K562 (cell line): ENCODE data around the gene RNF224. TPM values are rescaled to one million over a fixed set of nuclear protein-coding genes. Genes with fewer than 3 reads are reported as not detected.

Experiments
- BHLHE40 ChIP-seq: IDR thresholded peaks from 2 replicates; pipeline ENCODE4 v1.6.1; 2011; ENCODE audit warnings: low read length, improper control_type of control experiment
- CXXC5 ChIP-seq: fragments of 250-450 bp; sonication (Bioruptor Pico); IDR thresholded peaks from 2 replicates; pipeline ENCODE4 v1.8.0; 2022; ENCODE audit warnings: inconsistent platforms, mild to moderate bottlenecking, moderate library complexity
- EHMT2 ChIP-seq: fragments of 450-650 bp; IDR thresholded peaks from 2 replicates; pipeline ENCODE4 v1.6.1; 2018; ENCODE audit warnings: antibody characterized with exemption
- FOXK1 ChIP-seq: sonication (generic); formaldehyde crosslinking; IDR thresholded peaks from 2 replicates; pipeline ENCODE4 v1.8.0; 2022; ENCODE audit warnings: missing genetic modification reagents, mild to moderate bottlenecking, borderline replicate concordance
- FOXP1 ChIP-seq: sonication (generic); formaldehyde crosslinking; IDR thresholded peaks from 2 replicates; pipeline ENCODE4 v1.8.0; 2022; ENCODE audit warnings: mild to moderate bottlenecking, missing genetic modification reagents
- HNRNPLL ChIP-seq: fragments of 200-400 bp; formaldehyde crosslinking; IDR thresholded peaks from 2 replicates; pipeline ENCODE4 v1.6.1; 2017; ENCODE audit warnings: low read length, low read depth, mild to moderate bottlenecking; ENCODE audit not compliant: poor library complexity, severe bottlenecking
- HSF4 ChIP-seq: fragments of 250-450 bp; sonication (Bioruptor Pico); IDR thresholded peaks from 2 replicates; pipeline ENCODE4 v2.1.2; 2022; ENCODE audit warnings: mild to moderate bottlenecking, moderate library complexity, borderline replicate concordance
- ILK ChIP-seq: fragments of 450-650 bp; IDR thresholded peaks from 2 replicates; pipeline ENCODE4 v1.6.1; 2016; ENCODE audit warnings: missing genetic modification characterization, low read depth, mild to moderate bottlenecking, missing compliant biosample characterization, moderate library complexity, borderline replicate concordance
- KAT7 ChIP-seq: sonication (generic); formaldehyde crosslinking; IDR thresholded peaks from 2 replicates; pipeline ENCODE4 v1.8.0; 2022; ENCODE audit warnings: missing genetic modification reagents, mild to moderate bottlenecking, borderline replicate concordance
- KLF16 ChIP-seq: IDR thresholded peaks from 2 replicates; pipeline ENCODE4 v1.6.1; 2016; ENCODE audit warnings: antibody characterized with exemption
- NFE2 ChIP-seq: IDR thresholded peaks from 2 replicates; pipeline ENCODE4 v1.6.1; 2014; ENCODE audit warnings: antibody characterized with exemption, low read depth
- RAD51 ChIP-seq: fragments of 450-650 bp; IDR thresholded peaks from 2 replicates; pipeline ENCODE4 v1.7.1; 2016; ENCODE audit warnings: low read depth, mild to moderate bottlenecking, borderline replicate concordance
- SAFB2 ChIP-seq: fragments of 200-400 bp; formaldehyde crosslinking; IDR thresholded peaks from 2 replicates; pipeline ENCODE4 v1.6.1; 2018; ENCODE audit warnings: borderline replicate concordance, low read length, low read depth, moderate library complexity; ENCODE audit not compliant: severe bottlenecking
- SMAD2 ChIP-seq: fragments of 150-350 bp; IDR thresholded peaks from 2 replicates; pipeline ENCODE4 v1.6.1; 2014; ENCODE audit warnings: low read depth, mild to moderate bottlenecking, low read length
- SMAD3 ChIP-seq: fragments of 450-650 bp; formaldehyde crosslinking; conservative IDR thresholded peaks from 2 replicates; pipeline ENCODE4 v1.4.0; 2020; ENCODE audit warnings: mild to moderate bottlenecking
- TARDBP ChIP-seq: fragments of 450-650 bp; IDR thresholded peaks from 2 replicates; pipeline ENCODE4 v1.6.1; 2016
- TEAD2 ChIP-seq: fragments of 450-650 bp; IDR thresholded peaks from 2 replicates; pipeline ENCODE4 v1.6.1; 2016; ENCODE audit warnings: missing genetic modification characterization, control low read depth, missing compliant biosample characterization
- ZNF224 ChIP-seq: sonication (generic); formaldehyde crosslinking; IDR thresholded peaks from 2 replicates; pipeline ENCODE4 v1.8.0; 2022; ENCODE audit warnings: mild to moderate bottlenecking, missing genetic modification reagents
- ZNF253 ChIP-seq: fragments of 250-450 bp; sonication (Bioruptor Pico); conservative IDR thresholded peaks from 2 replicates; pipeline ENCODE4 v1.6.1; 2021; ENCODE audit warnings: mild to moderate bottlenecking
- ZNF311 ChIP-seq: fragments of 250-450 bp; sonication (Bioruptor Pico); IDR thresholded peaks from 2 replicates; pipeline ENCODE4 v1.4.0; 2020; ENCODE audit warnings: mild to moderate bottlenecking, moderate library complexity
- ZNF780A ChIP-seq: fragments of 250-450 bp; sonication (Bioruptor Pico); IDR thresholded peaks from 2 replicates; pipeline ENCODE4 v1.5.0; 2021; ENCODE audit warnings: mild to moderate bottlenecking
- polyA plus RNA-seq, 8 experiments: library from polyadenylated mRNA; depleted of rRNA in 4 of 8; stranded (reverse) in 5 of 8; unstranded in 3 of 8; fragments of >200 nt; fragmentation: Nextera tagmentation in 2 of 8; fragmentation: Illumina TruSeq in 1 of 8; extraction: Ambion mirVana in 2 of 8; extraction: Trizol in 1 of 8; gene quantifications; 2 replicates each; pipeline versions ENCODE4 v1.2.1 to v1.2.3, GENCODE V29; 2011 to 2014; ENCODE audit warnings: inconsistent platforms in 1 of 8, missing spikeins in 1 of 8
- total RNA-seq, 7 experiments: library from RNA; depleted of rRNA in 6 of 7; stranded (reverse); fragments of >200 nt in 6 of 7; fragmentation: Illumina TruSeq in 2 of 7; extraction: Trizol in 2 of 7; gene quantifications; 2 replicates each; pipeline versions ENCODE4 v1.2.1 to v1.2.3, GENCODE V29; 2011 to 2021; ENCODE audit warnings: low replicate concordance in 1 of 7
- TF ChIP-seq, protein P1 (sequence below): fragments of 250-450 bp; sonication (Bioruptor Pico); IDR thresholded peaks from 2 replicates; pipeline ENCODE4 v1.5.0; 2020; ENCODE audit warnings: mild to moderate bottlenecking
- TF ChIP-seq, protein P2 (sequence below): fragments of 450-650 bp; IDR thresholded peaks from 2 replicates; pipeline ENCODE4 v1.6.1; 2016; ENCODE audit warnings: borderline replicate concordance
- TF ChIP-seq, protein P3 (sequence below): fragments of 250-450 bp; sonication (Bioruptor Pico); IDR thresholded peaks from 2 replicates; pipeline ENCODE4 v1.9.0; 2021; ENCODE audit warnings: mild to moderate bottlenecking
- TF ChIP-seq, protein P4 (sequence below): fragments of 250-450 bp; sonication (Bioruptor Pico); IDR thresholded peaks from 2 replicates; pipeline ENCODE4 v1.8.0; 2021; ENCODE audit warnings: borderline replicate concordance, mild to moderate bottlenecking, moderate library complexity; ENCODE audit not compliant: poor library complexity, severe bottlenecking
- TF ChIP-seq, protein P5 (sequence below): fragments of 450-650 bp; IDR thresholded peaks from 2 replicates; pipeline ENCODE4 v1.6.1; 2017; ENCODE audit warnings: mild to moderate bottlenecking, moderate library complexity

Gene RNF224
- total and polyA plus RNA-seq, 9 of the 15 experiments (the other 6 are each of a cell fraction or from before 2014, with no cell fraction given): not detected

DNA sequence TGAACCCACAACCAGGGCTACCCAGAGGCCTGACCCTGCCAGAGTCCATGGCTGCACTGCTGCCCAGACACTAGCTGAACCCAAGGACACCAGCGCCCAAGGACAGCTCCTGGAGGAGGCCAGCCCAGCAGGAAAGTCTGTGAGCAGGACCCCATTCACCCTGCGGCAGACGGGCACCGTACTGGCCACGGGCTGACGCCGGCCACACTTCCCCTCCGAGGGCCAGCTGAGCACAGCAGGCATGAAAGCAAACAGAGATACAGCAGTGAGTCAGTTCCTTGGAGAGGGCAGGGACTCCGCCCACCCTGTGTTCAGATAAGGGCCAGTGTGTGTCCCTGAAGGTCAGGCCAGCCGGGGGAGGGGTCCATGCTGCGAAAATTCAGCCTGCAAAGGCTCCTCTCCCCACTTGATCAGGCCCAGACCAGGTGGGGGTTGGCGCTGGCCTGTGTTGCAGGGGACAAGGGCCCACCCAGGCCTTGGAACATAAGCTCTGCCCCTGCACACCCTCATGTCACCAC, 8.5 kb upstream of the RNF224 start (continued):
- TF ChIP-seq ZNF224 (CRISPR knock-in tag) (no peak), FOXP1 (CRISPR knock-in tag) (no peak), NFE2 (peak; percentile 77), RAD51 (no peak), KAT7 (no peak), FOXK1 (no peak), HSF4 (CRISPR knock-in tag) (no peak), TEAD2 (no peak), SMAD3 (CRISPR knock-in tag) (no peak), ZNF253 (CRISPR knock-in tag) (no peak), ZNF311 (CRISPR knock-in tag) (peak; percentile 71; the same call in 1 of the 2 replicates), HNRNPLL (no peak), BHLHE40 (peak; percentile 70), ZNF780A (CRISPR knock-in tag) (no peak), ILK (no peak), EHMT2 (no peak), CXXC5 (CRISPR knock-in tag) (peak; percentile 70), SMAD2 (no peak), KLF16 (peak; percentile 12; the same call in 1 of the 2 replicates), SAFB2 (no peak), TARDBP (no peak)
- TF ChIP-seq, protein P1, sequence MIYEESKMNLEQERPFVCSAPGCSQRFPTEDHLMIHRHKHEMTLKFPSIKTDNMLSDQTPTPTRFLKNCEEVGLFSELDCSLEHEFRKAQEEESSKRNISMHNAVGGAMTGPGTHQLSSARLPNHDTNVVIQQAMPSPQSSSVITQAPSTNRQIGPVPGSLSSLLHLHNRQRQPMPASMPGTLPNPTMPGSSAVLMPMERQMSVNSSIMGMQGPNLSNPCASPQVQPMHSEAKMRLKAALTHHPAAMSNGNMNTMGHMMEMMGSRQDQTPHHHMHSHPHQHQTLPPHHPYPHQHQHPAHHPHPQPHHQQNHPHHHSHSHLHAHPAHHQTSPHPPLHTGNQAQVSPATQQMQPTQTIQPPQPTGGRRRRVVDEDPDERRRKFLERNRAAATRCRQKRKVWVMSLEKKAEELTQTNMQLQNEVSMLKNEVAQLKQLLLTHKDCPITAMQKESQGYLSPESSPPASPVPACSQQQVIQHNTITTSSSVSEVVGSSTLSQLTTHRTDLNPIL: no peak
- TF ChIP-seq, protein P2, sequence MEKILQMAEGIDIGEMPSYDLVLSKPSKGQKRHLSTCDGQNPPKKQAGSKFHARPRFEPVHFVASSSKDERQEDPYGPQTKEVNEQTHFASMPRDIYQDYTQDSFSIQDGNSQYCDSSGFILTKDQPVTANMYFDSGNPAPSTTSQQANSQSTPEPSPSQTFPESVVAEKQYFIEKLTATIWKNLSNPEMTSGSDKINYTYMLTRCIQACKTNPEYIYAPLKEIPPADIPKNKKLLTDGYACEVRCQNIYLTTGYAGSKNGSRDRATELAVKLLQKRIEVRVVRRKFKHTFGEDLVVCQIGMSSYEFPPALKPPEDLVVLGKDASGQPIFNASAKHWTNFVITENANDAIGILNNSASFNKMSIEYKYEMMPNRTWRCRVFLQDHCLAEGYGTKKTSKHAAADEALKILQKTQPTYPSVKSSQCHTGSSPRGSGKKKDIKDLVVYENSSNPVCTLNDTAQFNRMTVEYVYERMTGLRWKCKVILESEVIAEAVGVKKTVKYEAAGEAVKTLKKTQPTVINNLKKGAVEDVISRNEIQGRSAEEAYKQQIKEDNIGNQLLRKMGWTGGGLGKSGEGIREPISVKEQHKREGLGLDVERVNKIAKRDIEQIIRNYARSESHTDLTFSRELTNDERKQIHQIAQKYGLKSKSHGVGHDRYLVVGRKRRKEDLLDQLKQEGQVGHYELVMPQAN: peak; percentile 45; the same call in 1 of the 2 replicates
- TF ChIP-seq, protein P3, sequence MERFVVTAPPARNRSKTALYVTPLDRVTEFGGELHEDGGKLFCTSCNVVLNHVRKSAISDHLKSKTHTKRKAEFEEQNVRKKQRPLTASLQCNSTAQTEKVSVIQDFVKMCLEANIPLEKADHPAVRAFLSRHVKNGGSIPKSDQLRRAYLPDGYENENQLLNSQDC (CRISPR knock-in tag): no peak
- TF ChIP-seq, protein P4, sequence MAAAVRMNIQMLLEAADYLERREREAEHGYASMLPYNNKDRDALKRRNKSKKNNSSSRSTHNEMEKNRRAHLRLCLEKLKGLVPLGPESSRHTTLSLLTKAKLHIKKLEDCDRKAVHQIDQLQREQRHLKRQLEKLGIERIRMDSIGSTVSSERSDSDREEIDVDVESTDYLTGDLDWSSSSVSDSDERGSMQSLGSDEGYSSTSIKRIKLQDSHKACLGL (CRISPR knock-in tag): no peak
- TF ChIP-seq, protein P5, sequence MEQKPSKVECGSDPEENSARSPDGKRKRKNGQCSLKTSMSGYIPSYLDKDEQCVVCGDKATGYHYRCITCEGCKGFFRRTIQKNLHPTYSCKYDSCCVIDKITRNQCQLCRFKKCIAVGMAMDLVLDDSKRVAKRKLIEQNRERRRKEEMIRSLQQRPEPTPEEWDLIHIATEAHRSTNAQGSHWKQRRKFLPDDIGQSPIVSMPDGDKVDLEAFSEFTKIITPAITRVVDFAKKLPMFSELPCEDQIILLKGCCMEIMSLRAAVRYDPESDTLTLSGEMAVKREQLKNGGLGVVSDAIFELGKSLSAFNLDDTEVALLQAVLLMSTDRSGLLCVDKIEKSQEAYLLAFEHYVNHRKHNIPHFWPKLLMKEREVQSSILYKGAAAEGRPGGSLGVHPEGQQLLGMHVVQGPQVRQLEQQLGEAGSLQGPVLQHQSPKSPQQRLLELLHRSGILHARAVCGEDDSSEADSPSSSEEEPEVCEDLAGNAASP: no peak
